Liver (tissue), 9 donors: ENCODE results near the gene VDAC2. TPM values are rescaled to one million over a fixed set of nuclear protein-coding genes. Genes with fewer than 3 reads are reported as not detected.
"Not testable (repeated sequence)": the region's sequence is repeated elsewhere in the genome, so short reads cannot be mapped to it uniquely, and the experiment has no call there.

Experiments
- DNase-seq: peaks from one replicate; pipeline ENCODE4 v3.0.0-alpha.2; 2017; ENCODE audit warnings: low spot score
- H3K27ac ChIP-seq, 2 donors: one replicate each; pipeline ENCODE4 v1.7.0; 2013; ENCODE audit warnings: inconsistent platforms in 2 of 2, low read length in 2 of 2, control low read depth in 1 of 2, low read depth in 1 of 2, mild to moderate bottlenecking in 1 of 2
- H3K27me3 ChIP-seq, 4 donors: one replicate each; pipeline versions ENCODE4 v1.6.1 to v1.7.0; 2013; ENCODE audit warnings: low read length in 3 of 4, inconsistent platforms in 1 of 4, mild to moderate bottlenecking in 1 of 4, moderate library complexity in 1 of 4; ENCODE audit not compliant: control insufficient read depth in 4 of 4, insufficient read depth in 4 of 4
- H3K36me3 ChIP-seq, 4 donors: one replicate each; pipeline versions ENCODE4 v1.6.1 to v1.7.0; 2013; ENCODE audit warnings: low read length in 3 of 4, mild to moderate bottlenecking in 3 of 4, low read depth in 1 of 4, moderate library complexity in 1 of 4; ENCODE audit not compliant: control insufficient read depth in 4 of 4, insufficient read depth in 3 of 4
- H3K4me1 ChIP-seq, 4 donors: one replicate each; pipeline versions ENCODE4 v1.6.1 to v1.7.0; 2013; ENCODE audit warnings: low read length in 3 of 4, mild to moderate bottlenecking in 3 of 4, moderate library complexity in 1 of 4; ENCODE audit not compliant: control insufficient read depth in 4 of 4, insufficient read depth in 4 of 4
- H3K4me3 ChIP-seq, 3 donors: one replicate each; pipeline versions ENCODE4 v1.6.1 to v1.7.0; 2013; ENCODE audit warnings: low read length in 3 of 3, control low read depth in 1 of 3, low read depth in 1 of 3, mild to moderate bottlenecking in 1 of 3
- H3K9ac ChIP-seq, 2 donors: one replicate each; pipeline ENCODE4 v1.7.0; 2013; ENCODE audit warnings: low read length in 2 of 2, mild to moderate bottlenecking in 2 of 2, moderate library complexity in 2 of 2, control low read depth in 1 of 2, low read depth in 1 of 2
- H3K9me3 ChIP-seq, 4 donors: one replicate each; pipeline versions ENCODE4 v1.6.1 to v1.7.0; 2013; ENCODE audit warnings: low read length in 3 of 4; ENCODE audit not compliant: control insufficient read depth in 4 of 4
- ATF3 ChIP-seq: IDR thresholded peaks from 2 replicates; pipeline ENCODE4 v1.6.1; 2016; ENCODE audit warnings: antibody characterized with exemption
- CTCF ChIP-seq: fragments of 150-350 bp; IDR thresholded peaks from 2 replicates; pipeline ENCODE4 v1.5.1; 2017; ENCODE audit warnings: improper control_type of control experiment, low read depth, low read length; ENCODE audit not compliant: missing input control
- EGR1 ChIP-seq, 2 donors: IDR thresholded peaks; 2 replicates each; pipeline ENCODE4 v1.6.1; 2016 to 2018; ENCODE audit warnings: antibody characterized with exemption in 2 of 2, low read depth in 2 of 2
- FOXA1 ChIP-seq: IDR thresholded peaks from 2 replicates; pipeline ENCODE4 v1.6.1; 2016; ENCODE audit warnings: antibody characterized with exemption
- FOXA2 ChIP-seq: IDR thresholded peaks from 2 replicates; pipeline ENCODE4 v1.6.1; 2016; ENCODE audit warnings: antibody characterized with exemption
- GABPA ChIP-seq, 2 donors: IDR thresholded peaks in 1 of 2; conservative IDR thresholded peaks in 1 of 2; 2 replicates each; pipeline ENCODE4 v1.6.1; 2016; ENCODE audit warnings: antibody characterized with exemption in 2 of 2, mild to moderate bottlenecking in 1 of 2, moderate library complexity in 1 of 2
- HNF4A ChIP-seq, 2 donors: conservative IDR thresholded peaks; 2 replicates each; pipeline ENCODE4 v1.6.1; 2016; ENCODE audit warnings: antibody characterized with exemption in 2 of 2, mild to moderate bottlenecking in 2 of 2
- HNF4G ChIP-seq: IDR thresholded peaks from 2 replicates; pipeline ENCODE4 v1.6.1; 2016; ENCODE audit warnings: antibody characterized with exemption
- JUND ChIP-seq, 2 donors: IDR thresholded peaks; 2 replicates each; pipeline ENCODE4 v1.6.1; 2016; ENCODE audit warnings: antibody characterized with exemption in 2 of 2
- MAX ChIP-seq: IDR thresholded peaks from 2 replicates; pipeline ENCODE4 v1.6.1; 2016; ENCODE audit warnings: antibody characterized with exemption
- NR2F2 ChIP-seq: IDR thresholded peaks from 2 replicates; pipeline ENCODE4 v1.6.1; 2016; ENCODE audit warnings: antibody characterized with exemption
- RAD21 ChIP-seq, 2 donors: IDR thresholded peaks; 2 replicates each; pipeline ENCODE4 v1.6.1; 2016; ENCODE audit warnings: antibody characterized with exemption in 2 of 2, mild to moderate bottlenecking in 2 of 2
- REST ChIP-seq: IDR thresholded peaks from 2 replicates; pipeline ENCODE4 v1.6.1; 2016; ENCODE audit warnings: antibody characterized with exemption, mild to moderate bottlenecking
- RXRA ChIP-seq, 2 donors: IDR thresholded peaks; 2 replicates each; pipeline ENCODE4 v1.6.1; 2017 to 2018; ENCODE audit warnings: antibody characterized with exemption in 2 of 2, mild to moderate bottlenecking in 1 of 2
- SP1 ChIP-seq: IDR thresholded peaks from 2 replicates; pipeline ENCODE4 v1.6.1; 2018; ENCODE audit warnings: antibody characterized with exemption, mild to moderate bottlenecking
- TAF1 ChIP-seq: conservative IDR thresholded peaks from 2 replicates; pipeline ENCODE4 v1.6.1; 2016; ENCODE audit warnings: antibody characterized with exemption, mild to moderate bottlenecking
- YY1 ChIP-seq: IDR thresholded peaks from 2 replicates; pipeline ENCODE4 v1.6.1; 2016; ENCODE audit warnings: antibody characterized with exemption, mild to moderate bottlenecking
- ZBTB33 ChIP-seq: IDR thresholded peaks from 2 replicates; pipeline ENCODE4 v1.6.1; 2016; ENCODE audit warnings: antibody characterized with exemption
- WGBS: extraction: QIAGEN DNeasy Blood & Tissue Kit; methylation state at CpG from one replicate; pipeline ENCODE4 v1.1.7; 2013; 5-methylcytosine and 5-hydroxymethylcytosine counted together
- polyA plus RNA-seq, 2 donors: library from polyadenylated mRNA; stranded (reverse) in 1 of 2; unstranded in 1 of 2; fragments of 200-250 nt in 1 of 2; fragments of >200 nt in 1 of 2; fragmentation: Nextera tagmentation in 1 of 2; extraction: Ambion mirVana in 1 of 2; gene quantifications; one replicate each; pipeline versions ENCODE4 v1.2.1 to v1.2.3, GENCODE V29; 2013 to 2015
- total RNA-seq, 2 donors: library from RNA; depleted of rRNA; stranded (reverse); fragments of >200 nt; gene quantifications; one replicate each; pipeline ENCODE4 v1.2.3, GENCODE V29; 2014
- donor health status: healthy.
- donor health status: healthy.
- donor health status: healthy.
- donor health status: healthy.
- donor health status: healthy.

Gene VDAC2
- total and polyA plus RNA-seq, 4 donors = 41.3 to 67.1 (median 52.5) TPM

GRCh38 chr10:75202321-75203045 is 8.1 kb upstream of the VDAC2 start:
- H3K36me3 ChIP-seq = no peaks in the 10 kb centered on the region
- H3K4me1 ChIP-seq = no peaks in the 10 kb centered on the region
- no peak for TF ChIP-seq RXRA (IDR thresholded peaks at IDR 0.05)
- TF ChIP-seq FOXA2 = no peak
- TF ChIP-seq EGR1 (IDR thresholded peaks at IDR 0.05; ENCODE audit: low read depth in 2 of 2) = no peak
- no peak for TF ChIP-seq NR2F2
- no peak for TF ChIP-seq ZBTB33
- TF ChIP-seq HNF4A (conservative IDR thresholded peaks at IDR 0.05) = no peak
- no peak for TF ChIP-seq YY1
- TF ChIP-seq CTCF = no peak
- TF ChIP-seq GABPA (IDR thresholded peaks at IDR 0.05 in 1 of 2, conservative IDR thresholded peaks at IDR 0.05 in 1 of 2) = no peak
- TF ChIP-seq RAD21 (IDR thresholded peaks at IDR 0.05) = no peak
- TF ChIP-seq SP1 = no peak
- TF ChIP-seq ATF3 = no peak
- TF ChIP-seq FOXA1 = no peak
- TF ChIP-seq REST = no peak
- no peak for TF ChIP-seq HNF4G
- no peak for TF ChIP-seq MAX
- TF ChIP-seq JUND (IDR thresholded peaks at IDR 0.05) = no peak
- no peak for TF ChIP-seq TAF1
- no peak overlapping the region for H3K9ac ChIP-seq
- H3K27me3 ChIP-seq = no peaks in the 10 kb centered on the region
- no peak overlapping the region for H3K27ac ChIP-seq
- H3K9me3 ChIP-seq = no peaks in the 10 kb centered on the region
- DNase-seq = no peak
- 90% methylated on average over 1 of the region's 1 CpG for WGBS
- no peak overlapping the region for H3K4me3 ChIP-seq

GRCh38 chr10:75203046-75203620 is 7.5 kb upstream of the VDAC2 start:
- WGBS = 89% methylated on average over 11 of the region's 11 CpGs
- H3K4me3 ChIP-seq, H3K27ac ChIP-seq, H3K4me1 ChIP-seq, H3K9ac ChIP-seq, H3K9me3 ChIP-seq, DNase-seq, H3K27me3 ChIP-seq, H3K36me3 ChIP-seq: not testable (repeated sequence)
